Cerebellar cortex (tissue), 1 donor: ENCODE measurements around the gene C1D.
A peak's percentile ranks its signal among the peaks of the same experiment; 100 is the strongest.
"Not testable (repeated sequence)": the region's sequence is repeated elsewhere in the genome, so short reads cannot be mapped to it uniquely, and the experiment has no call there.

ENCODE experiments used
- DNase-seq: peaks from one replicate; pipeline ENCODE4 v3.0.0-alpha.2; 2015; ENCODE audit warnings: low spot score

The C1D gene

DNA sequence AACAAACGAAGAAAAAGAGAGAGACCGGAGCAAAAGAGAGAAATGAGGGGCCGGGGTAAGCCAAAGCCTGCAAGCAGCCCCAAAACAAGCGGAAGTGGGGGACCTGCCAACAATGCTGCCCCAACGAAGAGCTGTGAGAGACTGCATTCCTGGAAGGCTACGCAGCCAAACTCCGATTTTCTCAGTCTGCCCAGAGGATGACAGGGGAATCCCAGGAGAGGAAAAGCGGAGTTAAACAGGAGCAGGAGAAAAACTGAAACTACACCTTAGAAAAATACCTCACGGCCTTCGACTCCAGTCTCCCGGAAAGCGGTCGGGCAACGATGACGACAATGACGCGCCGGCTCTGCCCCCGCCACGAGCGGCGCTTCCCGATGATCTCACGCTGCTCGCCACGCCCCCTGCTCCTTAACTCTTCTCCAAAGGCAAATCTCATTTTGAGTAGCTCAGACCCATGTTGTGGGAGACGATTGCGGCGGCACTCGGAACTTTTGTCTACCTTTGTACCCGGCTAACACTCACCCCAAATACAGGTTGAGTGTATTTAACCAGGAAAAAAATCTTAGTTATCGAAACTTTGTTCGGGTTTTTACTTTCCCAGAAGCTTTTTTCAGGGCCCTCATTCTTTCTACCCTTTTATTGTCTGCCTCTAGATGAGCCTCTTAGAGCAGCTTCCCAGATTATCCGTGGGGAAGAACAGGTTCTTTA, at the start of gene C1D:
Gene C1D, minus strand, starts transcription at position 325 of the 708 bp plus-strand sequence. CDS start 15,694 bp downstream, outside the sequence.
- DNase-seq = peak; percentile 89

DNA sequence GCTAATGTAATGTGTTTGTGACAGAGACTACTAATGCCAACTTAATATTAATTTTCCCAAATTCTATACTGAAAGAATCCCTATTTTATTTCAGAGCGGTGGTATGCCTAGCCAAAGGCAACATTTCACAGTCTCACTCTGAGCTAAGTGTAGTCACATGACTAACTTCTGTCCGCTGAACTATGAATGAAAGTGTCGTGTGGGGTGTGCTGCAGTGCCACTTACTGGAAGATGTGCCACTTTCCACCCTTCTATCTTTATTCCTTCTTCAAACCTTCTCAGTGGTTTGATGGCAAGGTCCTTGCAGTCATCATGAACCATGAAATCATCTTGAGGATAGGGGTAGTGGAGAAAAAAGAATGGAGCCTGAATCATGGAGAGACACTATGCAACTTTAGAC, 47.3 kb upstream of the C1D start:
- no peak for DNase-seq

GRCh38 chr2:68108120-68108519, 45.3 kb upstream of the C1D start:
- no peak for DNase-seq

DNA sequence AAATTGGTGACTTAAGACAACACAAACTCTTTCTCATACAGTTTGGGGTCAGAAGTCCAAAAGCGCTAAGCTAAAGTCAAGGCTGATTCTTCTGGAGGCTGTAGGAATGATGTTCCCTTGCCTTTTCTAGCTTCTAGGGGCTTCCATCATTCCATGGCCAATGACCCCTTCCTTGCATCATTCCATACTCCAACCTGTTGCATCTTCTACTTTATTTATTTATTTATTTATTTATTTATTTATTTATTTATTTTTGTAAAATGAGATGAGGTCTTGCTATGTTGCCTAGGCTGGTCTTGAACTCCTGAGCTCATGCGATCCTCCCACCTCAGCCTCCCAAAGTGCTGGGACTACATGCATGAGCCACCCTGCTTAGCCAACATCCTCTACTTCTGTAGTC, 44.7 kb upstream of the C1D start:
- no peak for DNase-seq

DNA sequence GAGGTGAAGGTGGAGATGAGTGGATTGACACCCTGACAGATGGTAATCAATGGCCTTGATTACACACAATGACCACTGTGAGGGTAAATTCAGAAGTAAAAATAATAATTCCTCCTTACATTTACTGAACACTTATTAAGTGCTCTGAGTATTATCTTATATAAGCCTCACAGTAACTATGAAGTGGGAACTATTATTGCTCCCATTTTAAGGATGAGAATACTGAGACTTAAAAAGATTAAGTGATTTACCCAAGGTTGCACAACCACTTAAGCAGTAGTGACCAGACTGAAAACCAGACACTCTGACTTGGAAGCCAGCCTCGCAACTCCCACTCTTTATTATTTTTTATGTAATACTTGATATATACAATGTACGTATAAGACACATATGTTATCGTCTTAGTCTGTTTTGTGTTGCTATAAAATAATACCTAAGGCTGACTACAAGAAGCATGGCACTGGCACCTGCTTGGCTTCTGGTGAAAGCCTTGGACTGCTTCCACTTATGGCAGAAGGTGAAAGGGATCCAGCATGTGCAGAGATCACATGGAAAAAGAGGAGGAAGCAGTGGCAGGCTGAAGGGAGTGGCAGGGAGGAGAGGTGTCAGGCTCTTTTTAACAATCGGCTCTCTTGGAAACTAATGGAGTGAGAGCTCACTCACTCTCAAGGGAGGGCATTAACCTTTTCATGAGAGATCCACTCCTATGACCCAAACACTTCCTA, 41.5 kb upstream of the C1D start:
- peak; percentile 69 for DNase-seq

GRCh38 chr2:68103709-68104055, 40.9 kb upstream of the C1D start:
- no peak for DNase-seq

DNA sequence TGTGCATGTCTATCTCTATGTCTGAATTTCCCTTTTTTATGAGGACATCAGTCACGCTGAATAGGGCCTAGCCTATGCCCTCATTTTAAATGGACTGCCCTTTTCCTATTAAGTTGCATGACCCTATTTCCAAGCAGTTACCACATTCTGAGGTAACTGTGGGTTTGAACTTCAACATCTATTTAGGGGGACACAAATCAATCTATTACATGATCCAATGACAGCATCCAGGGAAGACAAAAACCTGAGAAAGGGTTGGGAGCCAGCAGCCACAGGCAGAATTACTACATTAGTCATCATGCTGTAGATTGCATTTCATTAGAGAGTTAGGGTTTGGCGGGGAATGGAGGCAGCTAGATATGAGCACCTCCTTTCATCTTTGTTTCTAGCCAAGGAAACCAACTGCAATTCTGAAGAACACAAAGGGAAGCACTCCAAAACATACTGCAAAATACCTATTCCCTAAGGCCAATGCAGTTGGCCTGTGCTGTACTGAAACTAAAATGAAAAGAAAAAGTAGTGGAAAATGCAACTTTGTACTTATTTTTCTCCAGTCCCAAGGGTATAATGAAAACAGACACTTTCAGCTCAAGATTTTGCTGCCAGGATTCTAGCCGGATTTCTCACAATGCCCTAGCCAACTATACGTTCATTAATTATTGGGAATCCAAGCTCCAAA, 40.4 kb upstream of the C1D start:
- no peak for DNase-seq

DNA sequence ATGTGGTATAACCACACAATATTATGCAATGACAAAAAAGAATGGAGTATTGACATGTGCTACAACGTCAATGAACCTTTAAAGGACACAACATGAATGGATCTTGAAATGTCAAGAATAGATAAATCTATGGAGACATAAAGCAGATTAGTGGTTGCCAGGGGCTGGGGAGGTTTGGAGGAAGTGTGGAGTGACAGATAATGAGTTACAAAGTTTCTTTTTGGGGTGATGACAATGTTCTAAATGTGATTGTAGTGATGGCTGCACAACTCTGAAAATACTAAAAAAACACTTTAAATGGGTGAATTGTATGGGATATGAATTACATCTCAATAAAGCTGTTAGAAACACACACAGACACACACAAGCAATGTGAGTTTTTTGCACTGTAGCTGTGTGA, 37.4 kb upstream of the C1D start:
- DNase-seq = no peak

DNA sequence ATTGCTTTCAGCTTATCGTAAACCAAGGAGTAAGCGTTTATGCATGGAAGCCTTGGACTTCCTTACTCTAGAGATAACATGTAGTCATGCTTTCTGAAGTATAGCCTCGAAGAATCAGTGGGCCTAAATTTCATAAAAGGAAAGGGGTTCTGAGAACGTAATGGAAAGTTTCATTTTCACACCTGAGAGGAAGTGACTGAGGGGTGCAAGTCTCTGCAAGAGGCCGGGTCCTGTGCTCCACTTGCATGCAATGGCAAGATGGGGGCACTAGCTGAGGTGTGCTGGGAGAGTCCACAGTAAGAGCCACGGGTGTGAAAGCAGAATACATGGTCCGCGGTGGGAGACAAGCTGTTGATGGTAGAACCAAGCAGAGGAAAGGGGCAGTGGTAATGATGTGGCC, 36.5 kb upstream of the C1D start:
- DNase-seq = no peak

GRCh38 chr2:68098291-68098797, 35.5 kb upstream of the C1D start:
- DNase-seq = no peak

GRCh38 chr2:68094111-68094510, 31.3 kb upstream of the C1D start:
- no peak for DNase-seq

- no peak for DNase-seq
These were observed 30.8 kb upstream of the C1D start for GRCh38 chr2:68093634-68094033.

DNA sequence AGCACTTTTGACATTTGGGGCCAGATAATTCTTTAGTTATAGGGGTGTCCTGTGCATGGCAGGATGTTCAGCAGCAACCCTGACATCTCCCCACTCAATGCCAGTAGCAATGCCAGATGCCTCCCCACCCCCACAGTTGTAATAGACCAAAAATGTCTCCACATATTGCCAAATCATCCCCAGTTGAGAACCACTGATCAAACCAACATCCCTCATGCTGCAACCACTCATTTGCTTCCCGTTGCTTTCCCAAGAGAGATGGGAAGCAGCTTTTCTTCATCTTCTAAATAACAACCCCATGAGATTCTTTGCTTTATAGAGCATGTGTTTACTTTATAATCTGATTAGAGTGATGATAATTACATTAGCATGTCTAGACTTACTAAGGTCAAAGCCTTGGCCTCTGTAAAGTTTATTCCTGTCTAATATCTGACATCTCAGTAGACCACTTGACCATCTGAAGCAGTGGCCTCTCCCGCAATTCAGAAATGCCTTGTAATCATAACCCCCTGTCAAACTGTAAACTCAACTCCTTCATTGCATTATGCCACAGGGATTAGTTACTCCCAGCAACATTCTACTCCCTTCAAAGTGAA, 28.7 kb upstream of the C1D start:
- no peak for DNase-seq

DNA sequence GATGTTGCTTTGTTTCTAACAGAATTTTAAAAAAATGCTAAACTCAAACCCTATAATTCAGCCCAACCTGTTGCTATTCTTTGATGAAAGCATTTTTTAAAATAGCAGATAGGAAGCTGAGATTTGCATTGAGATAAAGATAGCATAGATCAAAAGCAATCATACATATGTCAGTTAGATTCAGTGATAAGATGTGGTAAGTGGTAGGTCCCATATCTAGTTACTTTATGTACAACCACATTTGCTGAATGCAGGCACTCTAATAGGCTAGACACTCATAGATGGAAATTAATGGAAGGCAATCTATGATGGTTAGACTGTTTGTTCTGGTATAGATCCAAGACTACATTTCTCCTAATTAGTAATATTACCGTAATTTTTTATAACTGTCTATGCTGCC, 27.2 kb upstream of the C1D start:
- DNase-seq = no peak

DNA sequence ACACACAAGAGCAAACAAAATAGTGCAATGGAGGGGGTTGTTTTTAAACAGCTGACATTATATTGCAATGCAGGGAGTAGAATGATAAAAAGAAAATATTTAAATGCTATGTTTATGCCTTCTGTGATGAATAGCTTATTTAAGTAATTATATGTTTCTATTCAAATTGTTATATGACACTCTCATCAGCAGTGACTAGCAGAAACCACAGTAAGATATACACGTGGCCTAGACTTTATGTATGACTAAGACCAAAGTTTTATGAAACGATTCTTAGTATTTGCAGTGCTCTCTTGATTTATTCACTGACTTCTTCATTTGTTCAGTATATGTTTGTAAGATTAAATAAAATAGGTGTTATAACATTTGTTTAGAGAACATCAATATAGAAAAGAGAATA, 26.1 kb upstream of the C1D start:
- no peak for DNase-seq

GRCh38 chr2:68086166-68086565, 23.4 kb upstream of the C1D start:
- DNase-seq = no peak

DNA sequence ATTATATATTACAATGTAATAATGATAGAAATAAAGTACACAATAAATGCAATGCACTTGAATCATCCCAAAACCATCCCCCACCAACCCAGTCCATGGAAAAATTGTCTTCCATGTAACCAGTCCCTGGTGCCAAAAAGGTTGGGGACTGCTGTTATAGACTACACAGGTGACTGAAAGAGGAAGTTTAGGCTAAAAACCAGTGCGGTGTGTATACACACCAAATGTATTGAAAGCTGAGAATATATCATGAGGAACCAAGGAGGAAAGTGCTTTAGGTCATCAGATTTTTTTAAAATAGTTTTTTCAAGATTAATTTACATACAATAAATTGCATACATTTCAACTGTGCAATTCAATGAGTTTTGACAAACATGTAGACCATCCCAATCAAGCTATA, 20.5 kb upstream of the C1D start:
- no peak for DNase-seq

DNA sequence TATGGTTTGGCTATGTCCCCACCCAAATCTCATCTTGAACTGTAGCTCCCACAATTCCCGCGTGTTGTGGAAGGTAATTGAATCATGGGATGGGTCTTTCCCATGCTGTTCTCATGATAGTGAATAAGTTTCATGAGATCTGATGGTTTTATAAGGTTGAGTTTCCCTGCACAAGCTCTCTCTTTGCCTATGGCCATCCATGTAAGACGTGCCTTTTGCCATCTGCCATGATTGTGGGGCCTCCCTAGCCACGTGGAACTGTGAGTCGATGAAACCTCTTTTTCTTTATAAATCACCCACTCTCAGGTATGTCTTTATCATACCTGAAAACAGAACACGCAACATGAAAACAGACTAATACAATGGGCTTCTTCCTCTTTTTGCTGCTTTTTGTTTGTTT, 11.2 kb upstream of the C1D start:
- DNase-seq = no peak

- not testable (repeated sequence) for DNase-seq
These were observed 1.2 kb upstream of the C1D start for GRCh38 chr2:68063797-68064646.

GRCh38 chr2:68060652-68061051, 2.2 kb downstream of the C1D start:
- DNase-seq = no peak

- DNase-seq = no peak
These were observed 2.8 kb downstream of the C1D start for GRCh38 chr2:68059784-68060525.
